Neural cell (in vitro differentiated cells): ENCODE measurements around the gene TRIM62. TPM values are rescaled to one million over a fixed set of nuclear protein-coding genes. Genes with fewer than 3 reads are reported as not detected.

Experiments used
- H2AFZ ChIP-seq: fragments of 200-600, 300-800 bp; sonication (generic), shearing (Covaris generic); 2 replicates; pipeline ENCODE4 v1.6.0; 2014; ENCODE audit warnings: low read depth, mild to moderate bottlenecking, antibody characterized with exemption, low read length, moderate library complexity
- H3F3A ChIP-seq: fragments of 200-600 bp; shearing (Covaris generic); 2 replicates; pipeline ENCODE4 v1.6.1; 2016; ENCODE audit warnings: mild to moderate bottlenecking, moderate library complexity, mixed read lengths, antibody characterized with exemption, low read length; ENCODE audit not compliant: insufficient read depth, poor library complexity, severe bottlenecking
- H3K27ac ChIP-seq: fragments of 200-600, 300-800 bp; sonication (generic), shearing (Covaris generic); 2 replicates; pipeline ENCODE4 v1.5.1; 2014; ENCODE audit warnings: mild to moderate bottlenecking, low read length, moderate library complexity
- H3K27me3 ChIP-seq: fragments of 300-800, 200-600 bp; sonication (generic), shearing (Covaris generic); 2 replicates; pipeline ENCODE4 v1.6.0; 2014; ENCODE audit warnings: mild to moderate bottlenecking, low read depth, low read length, moderate library complexity; ENCODE audit not compliant: insufficient read depth
- H3K36me3 ChIP-seq: fragments of 300-800, 200-600 bp; sonication (generic), shearing (Covaris generic); 2 replicates; pipeline ENCODE4 v1.5.1; 2014; ENCODE audit warnings: mild to moderate bottlenecking, antibody characterized with exemption, low read length, moderate library complexity; ENCODE audit not compliant: insufficient read depth
- H3K4me2 ChIP-seq: fragments of 300-800, 200-600 bp; sonication (generic), shearing (Covaris generic); 2 replicates; pipeline ENCODE4 v1.6.0; 2014; ENCODE audit warnings: mild to moderate bottlenecking, low read length
- H3K4me3 ChIP-seq: fragments of 300-800, 200-600 bp; sonication (generic), shearing (Covaris generic); 2 replicates; pipeline ENCODE4 v1.5.1; 2014; ENCODE audit warnings: mild to moderate bottlenecking, low read length, moderate library complexity
- H3K79me2 ChIP-seq: fragments of 200-600 bp; shearing (Covaris generic); replicated peaks from 2 replicates; pipeline ENCODE4 v1.6.0; 2014; ENCODE audit warnings: mild to moderate bottlenecking, low read length, moderate library complexity; ENCODE audit not compliant: insufficient read depth
- H3K9ac ChIP-seq: fragments of 300-800, 200-600 bp; sonication (generic), shearing (Covaris generic); 2 replicates; pipeline ENCODE4 v1.6.1; 2016; ENCODE audit warnings: mild to moderate bottlenecking, low read length, mixed read lengths
- H3K9me2 ChIP-seq: fragments of 200-600 bp; shearing (Covaris generic); 2 replicates; pipeline ENCODE4 v1.6.1; 2016; ENCODE audit warnings: mild to moderate bottlenecking, low read length, mixed read lengths; ENCODE audit not compliant: insufficient read depth
- H3K9me3 ChIP-seq: fragments of 200-600, 300-800 bp; sonication (generic), shearing (Covaris generic); 2 replicates; pipeline ENCODE4 v1.6.1; 2016; ENCODE audit warnings: mild to moderate bottlenecking, mixed run types, low read length, moderate library complexity, mixed read lengths
- H4K20me1 ChIP-seq: fragments of 200-600 bp; shearing (Covaris generic); 2 replicates; pipeline ENCODE4 v1.6.1; 2016; ENCODE audit warnings: mild to moderate bottlenecking, mixed run types; ENCODE audit not compliant: insufficient read depth
- CTCF ChIP-seq: fragments of 450-650 bp; IDR thresholded peaks from 2 replicates; pipeline ENCODE4 v1.5.1; 2014; ENCODE audit warnings: antibody characterized with exemption, mild to moderate bottlenecking, moderate library complexity; ENCODE audit not compliant: poor library complexity, severe bottlenecking
- POLR2AphosphoS5 ChIP-seq: IDR thresholded peaks from 2 replicates; pipeline ENCODE4 v1.6.1; 2012
- polyA plus RNA-seq: library from polyadenylated mRNA; depleted of rRNA; stranded (reverse); fragments of >200 nt; gene quantifications from 2 replicates; pipeline ENCODE4 v1.2.3, GENCODE V29; 2014

The TRIM62 gene
- polyA plus RNA-seq, 1 donor from 2014 or later: 4.3 TPM

- Histone ChIP-seq H3K79me2 (no peaks in the 10 kb centered on the region), H3K36me3 (no peaks in the 10 kb centered on the region), H3K27ac (no peak overlapping the region), H3K9me2 (no peaks in the 10 kb centered on the region), H3K4me3 (no peak overlapping the region), H2AFZ (no peak overlapping the region), H4K20me1 (no peaks in the 10 kb centered on the region), H3K9me3 (no peaks in the 10 kb centered on the region), H3K9ac (no peak overlapping the region), H3K27me3 (no peaks in the 10 kb centered on the region), H3F3A (no peaks in the 10 kb centered on the region), H3K4me2 (no peak overlapping the region)
- TF ChIP-seq POLR2AphosphoS5 (no peak), CTCF (no peak)
Observed at GRCh38 chr1:33096363-33097005, 85.4 kb downstream of the TRIM62 start.

Other genes starting within 250 kb of the TRIM62 start
- 22.1 and 30.8 TPM in 2 replicates for gene RNF19B, start 217.2 kb downstream of the TRIM62 start, polyA plus RNA-seq
- gene AK2, start 145.2 kb downstream of the TRIM62 start, polyA plus RNA-seq: 90.1 and 107 TPM in 2 replicates
- gene AZIN2, start 100.9 kb downstream of the TRIM62 start, polyA plus RNA-seq: 22.5 and 22.7 TPM in 2 replicates
- 17.6 and 20.1 TPM in 2 replicates for gene ZNF362, start 74.4 kb upstream of the TRIM62 start, polyA plus RNA-seq
- 0.35 TPM in 1 of 2 replicates, not detected in the other for gene A3GALT2, start 139.1 kb upstream of the TRIM62 start, polyA plus RNA-seq
- gene PHC2, start 249.1 kb upstream of the TRIM62 start, polyA plus RNA-seq: 171 and 179 TPM in 2 replicates